ENCODE data around the gene VSNL1.

The VSNL1 gene

DNA sequence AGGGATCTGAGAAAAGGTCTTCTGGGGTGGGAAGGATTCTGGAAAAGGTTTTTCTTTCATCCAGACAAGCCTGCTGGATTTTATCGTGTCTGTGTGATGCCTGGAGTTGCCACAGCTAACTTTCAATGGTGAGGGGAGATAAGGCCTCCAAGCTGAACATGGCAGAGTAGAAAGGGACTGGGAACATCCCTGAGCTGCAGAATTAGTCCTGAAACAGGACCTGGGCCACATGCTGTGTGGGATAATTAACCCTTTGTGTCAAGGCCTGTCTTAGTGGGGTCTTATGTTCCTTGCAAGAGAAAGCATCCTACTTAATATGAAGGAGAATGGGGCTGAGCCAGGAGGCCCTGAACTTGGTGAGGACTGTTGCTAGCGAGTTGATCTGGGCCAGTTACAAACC lies 66.4 kb downstream of the VSNL1 start:
- no CpG with 5 or more reads among the region's 2 CpGs for WGBS (ENCODE audit: extremely low coverage, insufficient coverage, insufficient read length)
- no peak overlapping the region for H3K9ac ChIP-seq (ENCODE audit: low read length)
- H3K79me2 ChIP-seq (ENCODE audit: control insufficient read depth, insufficient read depth, low read length, poor library complexity) = no peaks in the 10 kb centered on the region
- H3K23ac ChIP-seq (ENCODE audit: low read length) = no peak overlapping the region
- no peak overlapping the region for H3K27ac ChIP-seq (ENCODE audit: low read depth, low read length)
- H4K8ac ChIP-seq (ENCODE audit: low read depth, low read length) = no peak overlapping the region
- no peak overlapping the region for H3K4me2 ChIP-seq (ENCODE audit: low read length)
- no peak for DNase-seq
- H2AFZ ChIP-seq (ENCODE audit: insufficient read depth, low read length, poor library complexity) = no peak overlapping the region
- H3K4me1 ChIP-seq (ENCODE audit: control insufficient read depth in 1 of 2, insufficient read depth in 2 of 2, low read length in 2 of 2) = no peaks in the 10 kb centered on the region
- no peaks in the 10 kb centered on the region for H3K79me1 ChIP-seq (ENCODE audit: low read length)
- H3K4me3 ChIP-seq (ENCODE audit: low read depth, low read length) = no peak overlapping the region
- no peak overlapping the region for H4K12ac ChIP-seq (ENCODE audit: low read depth, low read length)
- H3K36me3 ChIP-seq (ENCODE audit: control insufficient read depth in 1 of 2, insufficient read depth in 2 of 2, low read length in 2 of 2) = no peaks in the 10 kb centered on the region
- H3K18ac ChIP-seq (ENCODE audit: low read length) = no peak overlapping the region
- H2BK12ac ChIP-seq (ENCODE audit: low read length) = no peak overlapping the region
- no peak overlapping the region for H3K14ac ChIP-seq (ENCODE audit: low read length)
- no peak overlapping the region for H3K4ac ChIP-seq (ENCODE audit: low read depth, low read length)
- no peak overlapping the region for H2BK5ac ChIP-seq (ENCODE audit: low read depth, low read length, poor library complexity)
- no peak overlapping the region for H2BK120ac ChIP-seq (ENCODE audit: insufficient read depth, low read length, poor library complexity)
- H3K27me3 ChIP-seq (ENCODE audit: insufficient read depth, low read length) = no peaks in the 10 kb centered on the region
- H3K9me3 ChIP-seq (ENCODE audit: insufficient read depth, low read depth, low read length) = no peaks in the 10 kb centered on the region
- H4K91ac ChIP-seq (ENCODE audit: low read depth, low read length) = no peak overlapping the region
- no peak overlapping the region for H2AK5ac ChIP-seq (ENCODE audit: low read length)

DNA sequence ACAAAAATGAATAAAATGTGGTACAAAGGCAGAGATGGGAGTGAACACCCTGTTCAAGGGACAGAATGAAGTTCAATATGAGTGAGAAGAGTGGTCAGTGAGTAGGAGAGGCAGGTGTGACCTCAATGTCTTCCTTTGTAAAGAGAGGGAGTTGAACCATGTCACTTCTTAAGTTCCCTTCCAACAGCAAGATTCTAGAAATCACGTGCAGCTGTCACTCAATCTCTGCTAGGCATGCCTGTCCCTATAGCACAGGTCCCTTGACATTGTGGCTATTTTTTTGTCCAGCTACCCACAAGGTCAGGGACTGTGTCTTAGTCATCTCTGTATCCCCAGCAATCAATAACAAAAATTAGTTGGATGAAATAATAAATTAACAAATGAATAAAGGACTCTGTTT lies 66.9 kb downstream of the VSNL1 start:
- Histone ChIP-seq H2AFZ (ENCODE audit: insufficient read depth, low read length, poor library complexity) (no peak overlapping the region), H3K27me3 (ENCODE audit: insufficient read depth, low read length) (no peaks in the 10 kb centered on the region), H4K12ac (ENCODE audit: low read depth, low read length) (no peak overlapping the region), H3K36me3 (ENCODE audit: control insufficient read depth in 1 of 2, insufficient read depth in 2 of 2, low read length in 2 of 2) (no peaks in the 10 kb centered on the region), H4K8ac (ENCODE audit: low read depth, low read length) (no peak overlapping the region), H3K79me2 (ENCODE audit: control insufficient read depth, insufficient read depth, low read length, poor library complexity) (no peaks in the 10 kb centered on the region), H3K4me3 (ENCODE audit: low read depth, low read length) (no peak overlapping the region), H3K9ac (ENCODE audit: low read length) (no peak overlapping the region), H3K4me1 (ENCODE audit: control insufficient read depth in 1 of 2, insufficient read depth in 2 of 2, low read length in 2 of 2) (no peaks in the 10 kb centered on the region), H3K18ac (ENCODE audit: low read length) (no peak overlapping the region), H3K4me2 (ENCODE audit: low read length) (no peak overlapping the region), H4K91ac (ENCODE audit: low read depth, low read length) (no peak overlapping the region), H2BK12ac (ENCODE audit: low read length) (no peak overlapping the region), H3K14ac (ENCODE audit: low read length) (no peak overlapping the region), H3K79me1 (ENCODE audit: low read length) (no peaks in the 10 kb centered on the region), H3K27ac (ENCODE audit: low read depth, low read length) (no peak overlapping the region), H2BK120ac (ENCODE audit: insufficient read depth, low read length, poor library complexity) (no peak overlapping the region), H3K23ac (ENCODE audit: low read length) (no peak overlapping the region), H2AK5ac (ENCODE audit: low read length) (no peak overlapping the region), H3K9me3 (ENCODE audit: insufficient read depth, low read depth, low read length) (no peaks in the 10 kb centered on the region), H2BK5ac (ENCODE audit: low read depth, low read length, poor library complexity) (no peak overlapping the region), H3K4ac (ENCODE audit: low read depth, low read length) (no peak overlapping the region)
- no CpG with 5 or more reads among the region's 1 CpG for WGBS (ENCODE audit: extremely low coverage, insufficient coverage, insufficient read length)
- DNase-seq = no peak

GRCh38 chr2:17608251-17608650 lies 67.8 kb downstream of the VSNL1 start:
- H2AFZ ChIP-seq (ENCODE audit: insufficient read depth, low read length, poor library complexity) = no peak overlapping the region
- no peak overlapping the region for H3K4ac ChIP-seq (ENCODE audit: low read depth, low read length)
- H2BK120ac ChIP-seq (ENCODE audit: insufficient read depth, low read length, poor library complexity) = no peak overlapping the region
- no peak overlapping the region for H3K23ac ChIP-seq (ENCODE audit: low read length)
- no peak overlapping the region for H2BK12ac ChIP-seq (ENCODE audit: low read length)
- H2AK5ac ChIP-seq (ENCODE audit: low read length) = no peak overlapping the region
- no peaks in the 10 kb centered on the region for H3K36me3 ChIP-seq (ENCODE audit: control insufficient read depth in 1 of 2, insufficient read depth in 2 of 2, low read length in 2 of 2)
- H3K9ac ChIP-seq (ENCODE audit: low read length) = no peak overlapping the region
- DNase-seq = no peak
- no peaks in the 10 kb centered on the region for H3K79me2 ChIP-seq (ENCODE audit: control insufficient read depth, insufficient read depth, low read length, poor library complexity)
- H4K12ac ChIP-seq (ENCODE audit: low read depth, low read length) = no peak overlapping the region
- H4K8ac ChIP-seq (ENCODE audit: low read depth, low read length) = no peak overlapping the region
- H4K91ac ChIP-seq (ENCODE audit: low read depth, low read length) = no peak overlapping the region
- H3K4me1 ChIP-seq (ENCODE audit: control insufficient read depth in 1 of 2, insufficient read depth in 2 of 2, low read length in 2 of 2) = no peaks in the 10 kb centered on the region
- H3K79me1 ChIP-seq (ENCODE audit: low read length) = no peaks in the 10 kb centered on the region
- no peak overlapping the region for H3K4me3 ChIP-seq (ENCODE audit: low read depth, low read length)
- no peak overlapping the region for H3K18ac ChIP-seq (ENCODE audit: low read length)
- H3K9me3 ChIP-seq (ENCODE audit: insufficient read depth, low read depth, low read length) = no peaks in the 10 kb centered on the region
- H3K14ac ChIP-seq (ENCODE audit: low read length) = no peak overlapping the region
- H3K27me3 ChIP-seq (ENCODE audit: insufficient read depth, low read length) = no peaks in the 10 kb centered on the region
- H3K27ac ChIP-seq (ENCODE audit: low read depth, low read length) = no peak overlapping the region
- WGBS (ENCODE audit: extremely low coverage, insufficient coverage, insufficient read length) = no CpG with 5 or more reads among the region's 4 CpGs
- no peak overlapping the region for H3K4me2 ChIP-seq (ENCODE audit: low read length)
- no peak overlapping the region for H2BK5ac ChIP-seq (ENCODE audit: low read depth, low read length, poor library complexity)

GRCh38 chr2:17610521-17610920 lies 70.0 kb downstream of the VSNL1 start:
- Histone ChIP-seq H3K79me2 (ENCODE audit: control insufficient read depth, insufficient read depth, low read length, poor library complexity) (no peaks in the 10 kb centered on the region), H2AFZ (ENCODE audit: insufficient read depth, low read length, poor library complexity) (no peak overlapping the region), H3K4ac (ENCODE audit: low read depth, low read length) (no peak overlapping the region), H2BK120ac (ENCODE audit: insufficient read depth, low read length, poor library complexity) (no peak overlapping the region), H3K4me1 (ENCODE audit: control insufficient read depth in 1 of 2, insufficient read depth in 2 of 2, low read length in 2 of 2) (no peaks in the 10 kb centered on the region), H4K91ac (ENCODE audit: low read depth, low read length) (no peak overlapping the region), H4K12ac (ENCODE audit: low read depth, low read length) (no peak overlapping the region), H3K9ac (ENCODE audit: low read length) (no peak overlapping the region), H2BK5ac (ENCODE audit: low read depth, low read length, poor library complexity) (no peak overlapping the region), H3K18ac (ENCODE audit: low read length) (no peak overlapping the region), H3K23ac (ENCODE audit: low read length) (no peak overlapping the region), H3K9me3 (ENCODE audit: insufficient read depth, low read depth, low read length) (no peaks in the 10 kb centered on the region), H3K4me2 (ENCODE audit: low read length) (no peak overlapping the region), H2AK5ac (ENCODE audit: low read length) (no peak overlapping the region), H3K27me3 (ENCODE audit: insufficient read depth, low read length) (no peaks in the 10 kb centered on the region), H3K27ac (ENCODE audit: low read depth, low read length) (no peak overlapping the region), H3K36me3 (ENCODE audit: control insufficient read depth in 1 of 2, insufficient read depth in 2 of 2, low read length in 2 of 2) (no peaks in the 10 kb centered on the region), H3K4me3 (ENCODE audit: low read depth, low read length) (no peak overlapping the region), H3K79me1 (ENCODE audit: low read length) (no peaks in the 10 kb centered on the region), H2BK12ac (ENCODE audit: low read length) (no peak overlapping the region), H4K8ac (ENCODE audit: low read depth, low read length) (no peak overlapping the region), H3K14ac (ENCODE audit: low read length) (no peak overlapping the region)
- no CpG with 5 or more reads among the region's 3 CpGs for WGBS (ENCODE audit: extremely low coverage, insufficient coverage, insufficient read length)
- DNase-seq = no peak
